ENCODE measurements around the gene TRMT6.

DNA sequence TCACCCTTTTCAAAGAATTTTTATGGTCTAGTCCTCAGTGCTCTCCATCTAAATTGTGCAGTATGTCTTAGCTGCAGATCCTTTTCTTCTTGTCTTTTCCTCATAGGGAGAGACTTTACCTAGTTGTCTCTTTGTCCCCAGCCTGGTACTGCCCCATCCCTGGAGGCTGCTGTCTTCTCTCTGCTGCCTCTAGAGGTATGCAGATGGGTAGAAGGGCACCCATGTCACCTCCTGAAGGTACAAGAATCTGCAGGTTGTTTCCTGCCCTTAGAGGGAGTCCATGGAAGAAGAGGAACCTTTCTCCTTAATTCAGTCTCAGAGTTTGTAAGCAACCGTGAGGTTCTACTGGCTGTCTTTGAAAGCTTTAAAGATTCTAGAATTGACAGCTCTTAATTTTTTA is 39.2 kb upstream of the TRMT6 start:
- TF ChIP-seq, protein P1, sequence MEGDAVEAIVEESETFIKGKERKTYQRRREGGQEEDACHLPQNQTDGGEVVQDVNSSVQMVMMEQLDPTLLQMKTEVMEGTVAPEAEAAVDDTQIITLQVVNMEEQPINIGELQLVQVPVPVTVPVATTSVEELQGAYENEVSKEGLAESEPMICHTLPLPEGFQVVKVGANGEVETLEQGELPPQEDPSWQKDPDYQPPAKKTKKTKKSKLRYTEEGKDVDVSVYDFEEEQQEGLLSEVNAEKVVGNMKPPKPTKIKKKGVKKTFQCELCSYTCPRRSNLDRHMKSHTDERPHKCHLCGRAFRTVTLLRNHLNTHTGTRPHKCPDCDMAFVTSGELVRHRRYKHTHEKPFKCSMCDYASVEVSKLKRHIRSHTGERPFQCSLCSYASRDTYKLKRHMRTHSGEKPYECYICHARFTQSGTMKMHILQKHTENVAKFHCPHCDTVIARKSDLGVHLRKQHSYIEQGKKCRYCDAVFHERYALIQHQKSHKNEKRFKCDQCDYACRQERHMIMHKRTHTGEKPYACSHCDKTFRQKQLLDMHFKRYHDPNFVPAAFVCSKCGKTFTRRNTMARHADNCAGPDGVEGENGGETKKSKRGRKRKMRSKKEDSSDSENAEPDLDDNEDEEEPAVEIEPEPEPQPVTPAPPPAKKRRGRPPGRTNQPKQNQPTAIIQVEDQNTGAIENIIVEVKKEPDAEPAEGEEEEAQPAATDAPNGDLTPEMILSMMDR (IDR thresholded peaks at IDR 0.05) = no peak
- no peak for TF ChIP-seq POLR2A (IDR thresholded peaks at IDR 0.05)
